Esophagus squamous epithelium (tissue), 4 donors: Measurements from ENCODE around the gene PRDM11.

ENCODE experiments used
- CTCF ChIP-seq, 6 experiments: fragments of 450-650 bp in 4 of 6; fragments of 200-600 bp in 2 of 6; sonication (generic) in 2 of 6; IDR thresholded peaks; one replicate each; pipeline ENCODE4 v1.5.1; 2016 to 2019; ENCODE audit warnings: antibody characterized with exemption in 6 of 6, mild to moderate bottlenecking in 4 of 6, moderate library complexity in 4 of 6
- POLR2A ChIP-seq, 4 donors: fragments of 450-650 bp; IDR thresholded peaks; one replicate each; pipeline ENCODE4 v1.6.1; 2017; ENCODE audit warnings: antibody characterized with exemption in 4 of 4, mild to moderate bottlenecking in 4 of 4, moderate library complexity in 3 of 4

DNA sequence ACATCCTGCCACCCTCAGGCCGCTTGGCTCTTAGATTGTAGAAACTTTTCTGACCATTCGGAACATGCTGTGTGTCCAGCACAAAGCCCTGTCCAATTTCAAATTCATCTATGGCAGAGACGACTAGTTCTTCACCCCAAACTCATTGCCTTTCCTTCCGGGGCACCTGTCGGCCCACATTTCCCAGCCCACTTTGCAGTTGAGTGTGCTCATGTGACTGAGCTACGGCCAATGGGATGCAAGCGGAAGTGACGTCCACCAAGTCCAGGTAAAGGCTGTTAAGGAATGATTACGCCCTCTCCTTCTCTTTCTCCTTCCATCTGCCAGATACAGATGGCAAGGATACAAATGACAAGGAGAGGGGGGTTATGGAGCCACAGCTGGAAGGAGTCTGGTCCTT, 107.2 kb downstream of the PRDM11 start:
- TF ChIP-seq CTCF (IDR thresholded peaks at IDR 0.05) (no peak), POLR2A (IDR thresholded peaks at IDR 0.05) (no peak)
